ENCODE measurements around the gene PEX14.

GRCh38 chr1:10456048-10456447, 18.7 kb upstream of the PEX14 start:
- no peak for TF ChIP-seq EGR1 (IDR thresholded peaks at IDR 0.05)
- no peak for TF ChIP-seq YY1 (IDR thresholded peaks at IDR 0.05; ENCODE audit: low read depth)
- no peak for TF ChIP-seq REST (IDR thresholded peaks at IDR 0.05; ENCODE audit: low read depth)
- TF ChIP-seq EP300 (IDR thresholded peaks at IDR 0.05; ENCODE audit: borderline replicate concordance) = no peak
- TF ChIP-seq NFIC (IDR thresholded peaks at IDR 0.05) = no peak
- TF ChIP-seq TAF1 (IDR thresholded peaks at IDR 0.05; ENCODE audit: low read depth) = no peak
- no peak for TF ChIP-seq TCF12 (IDR thresholded peaks at IDR 0.05; ENCODE audit: low read depth)
- no peak for TF ChIP-seq FOXM1 (IDR thresholded peaks at IDR 0.05; ENCODE audit: borderline replicate concordance, low read depth)
- TF ChIP-seq TEAD4 (IDR thresholded peaks at IDR 0.05) = no peak
- no peak for TF ChIP-seq RAD21 (IDR thresholded peaks at IDR 0.05; ENCODE audit: low read depth)
- no peak for TF ChIP-seq USF1 (IDR thresholded peaks at IDR 0.05)
- TF ChIP-seq MAX (IDR thresholded peaks at IDR 0.05) = no peak

All from Ishikawa (cell line).